ENCODE data around the gene LCMT2. TPM values are rescaled to one million over a fixed set of nuclear protein-coding genes. Genes with fewer than 3 reads are reported as not detected.

Gene LCMT2
- total RNA-seq, result 10 to 100 TPM; 13.2 to 13.3 TPM

GRCh38 chr15:43329960-43330779 is at the start of gene LCMT2:
Gene LCMT2, minus strand, starts transcription at chr15:43330573. Its CDS starts 84 bp downstream, at chr15:43330489.
- CTCF ChIA-PET, result interaction anchor here (0.8 kb wide), 1 partner anchor 23 kb away, joined by 3 read pairs; no protein-coding TSS in a partner anchor

GRCh38 chr15:43378601-43379000 is 48.2 kb upstream of the LCMT2 start:
- POLR2A ChIA-PET, result no interaction called here
- CTCF ChIA-PET, result no interaction called here

More at GRCh38 chr15:43329960-43330779, at the start of gene LCMT2:
- POLR2A ChIA-PET, result interaction anchor here (0.7 kb wide), 1 partner anchor 410 kb away, joined by 3 read pairs; no protein-coding TSS in a partner anchor

GRCh38 chr15:43376017-43376705 is 45.8 kb upstream of the LCMT2 start:
- ChIA-PET POLR2A (no interaction called here), CTCF (interaction anchor here (0.6 to 1.2 kb wide), 6 partner anchors 8 to 202 kb away, joined by 3 to 4 read pairs (median 3); no protein-coding TSS in a partner anchor)

- POLR2A ChIA-PET, result interaction anchor here (0.6 to 1.3 kb wide), 4 partner anchors 10 to 240 kb away, joined by 3 to 8 read pairs (median 3); no protein-coding TSS in a partner anchor
- CTCF ChIA-PET, result interaction anchor here (0.6 to 1.3 kb wide), 4 partner anchors 10 to 350 kb away, joined by 3 to 5 read pairs (median 3); no protein-coding TSS in a partner anchor
Observed at GRCh38 chr15:43370975-43371974, 40.9 kb upstream of the LCMT2 start, which contains the start of the genes TUBGCP4 and ZSCAN29. Gene TUBGCP4, plus strand, starts transcription at chr15:43371101. Its CDS starts 254 bp downstream, at chr15:43371355. Gene ZSCAN29, minus strand, starts transcription at chr15:43371043. Its CDS starts 1,130 bp downstream, at chr15:43369913.

- ChIA-PET CTCF (interaction anchor here (0.6 to 1.3 kb wide), 4 partner anchors 11 to 351 kb away, joined by 3 to 4 read pairs (median 3); no protein-coding TSS in a partner anchor), POLR2A (interaction anchor here (0.5 to 1.3 kb wide), 5 partner anchors 9 to 239 kb away, joined by 3 to 8 read pairs (median 3); no protein-coding TSS in a partner anchor)
Observed at GRCh38 chr15:43370310-43370974, 40.1 kb upstream of the LCMT2 start.

- ChIA-PET CTCF (no interaction called here), POLR2A (interaction anchor here (1.7 kb wide), 1 partner anchor 9 kb away, joined by 8 read pairs; the partner anchor contains the start of genes TUBGCP4 and ZSCAN29)
Observed at GRCh38 chr15:43361313-43361903, 31.0 kb upstream of the LCMT2 start.

GRCh38 chr15:43360821-43361220 is 30.4 kb upstream of the LCMT2 start:
- CTCF ChIA-PET, result no interaction called here
- POLR2A ChIA-PET, result interaction anchor here (1.7 kb wide), 1 partner anchor 10 kb away, joined by 8 read pairs; the partner anchor contains the start of genes TUBGCP4 and ZSCAN29

GRCh38 chr15:43352693-43353382 is 22.5 kb upstream of the LCMT2 start:
- ChIA-PET POLR2A (no interaction called here), CTCF (no interaction called here)

- POLR2A ChIA-PET, result no interaction called here
Observed at GRCh38 chr15:43347114-43347513, 16.7 kb upstream of the LCMT2 start.

GRCh38 chr15:43346305-43346704 is 15.9 kb upstream of the LCMT2 start:
- CTCF ChIA-PET, result no interaction called here
- POLR2A ChIA-PET, result no interaction called here

More at GRCh38 chr15:43347114-43347513, 16.7 kb upstream of the LCMT2 start:
- CTCF ChIA-PET, result no interaction called here

GRCh38 chr15:43330780-43331087 is 361 bp upstream of the LCMT2 start:
- CTCF ChIA-PET, result interaction anchor here (0.8 kb wide), 1 partner anchor 23 kb away, joined by 3 read pairs; no protein-coding TSS in a partner anchor
- POLR2A ChIA-PET, result no interaction called here

GRCh38 chr15:43329217-43329959 is 985 bp downstream of the LCMT2 start:
- POLR2A ChIA-PET, result interaction anchor here (0.6 to 0.7 kb wide), 2 partner anchors 303 to 409 kb away, joined by 3 read pairs; no protein-coding TSS in a partner anchor
- CTCF ChIA-PET, result no interaction called here

- CTCF ChIA-PET, result no interaction called here
- POLR2A ChIA-PET, result no interaction called here
Observed at GRCh38 chr15:43325039-43325684, 5.2 kb downstream of the LCMT2 start.

GRCh38 chr15:43318990-43319771 is 11.2 kb downstream of the LCMT2 start:
- ChIA-PET CTCF (no interaction called here), POLR2A (no interaction called here)

- POLR2A ChIA-PET, result no interaction called here
- CTCF ChIA-PET, result no interaction called here
Observed at GRCh38 chr15:43317566-43318184, 12.7 kb downstream of the LCMT2 start.
